C4-2B (cell line): ENCODE data around the gene SLC22A4.

ENCODE experiments used
- CTCF ChIP-seq: fragments of 450-650 bp; conservative IDR thresholded peaks from 2 replicates; pipeline ENCODE4 v1.5.1; 2017; ENCODE audit warnings: mild to moderate bottlenecking
- ZFX ChIP-seq: fragments of 450-650 bp; IDR thresholded peaks from 2 replicates; pipeline ENCODE4 v1.6.1; 2017

GRCh38 chr5:132259069-132259851 lies 34.9 kb upstream of the SLC22A4 start:
- TF ChIP-seq CTCF (no peak), ZFX (no peak)
